ENCODE data around the gene MTTP. TPM values are rescaled to one million over a fixed set of nuclear protein-coding genes. Genes with fewer than 3 reads are reported as not detected.

MTTP gene
- polyA plus RNA-seq, 1 donor (not counting 4 experiments of a cell fraction or from before 2014, with no cell fraction given): 0.05 TPM

DNA sequence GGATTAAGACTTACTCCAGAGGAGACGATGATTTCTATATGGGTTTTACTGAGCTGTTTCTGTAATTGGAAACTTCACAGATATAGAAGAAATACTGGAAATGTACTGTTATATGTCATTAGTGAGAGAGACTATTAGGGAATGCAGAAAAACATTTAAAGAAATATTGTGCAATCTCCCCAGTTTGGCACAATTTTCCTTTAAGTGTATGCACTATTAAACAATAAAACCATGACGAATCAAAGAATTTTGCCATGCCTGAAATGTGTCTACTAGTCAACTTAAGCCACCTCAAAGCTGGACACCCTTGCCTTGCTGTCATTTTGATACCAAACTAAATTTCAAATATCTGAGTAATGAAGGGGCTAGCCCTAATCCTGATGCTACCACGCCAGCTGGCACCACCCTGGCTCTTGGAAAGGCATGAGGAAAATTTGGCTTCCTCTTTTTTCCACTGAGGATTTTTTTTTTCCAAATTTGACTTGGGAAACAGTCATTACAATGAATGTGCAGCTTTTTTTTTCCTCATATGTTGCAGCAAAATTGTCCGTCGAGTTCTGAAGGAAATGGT, 36.1 kb downstream of the MTTP start:
- no peak overlapping the region for H3K4me3 ChIP-seq (ENCODE audit: control insufficient read depth in 2 of 3, extremely low read depth in 1 of 3, insufficient read depth in 2 of 3, low read depth in 1 of 3, low read length in 3 of 3)
- no peak for DNase-seq (ENCODE audit: low read depth, low spot score)
- dilution Hi-C loops (cut with MboI; ENCODE audit: extremely low pct_ligation_motif_present, low sequenced_read_pairs): no loop called here

DNA sequence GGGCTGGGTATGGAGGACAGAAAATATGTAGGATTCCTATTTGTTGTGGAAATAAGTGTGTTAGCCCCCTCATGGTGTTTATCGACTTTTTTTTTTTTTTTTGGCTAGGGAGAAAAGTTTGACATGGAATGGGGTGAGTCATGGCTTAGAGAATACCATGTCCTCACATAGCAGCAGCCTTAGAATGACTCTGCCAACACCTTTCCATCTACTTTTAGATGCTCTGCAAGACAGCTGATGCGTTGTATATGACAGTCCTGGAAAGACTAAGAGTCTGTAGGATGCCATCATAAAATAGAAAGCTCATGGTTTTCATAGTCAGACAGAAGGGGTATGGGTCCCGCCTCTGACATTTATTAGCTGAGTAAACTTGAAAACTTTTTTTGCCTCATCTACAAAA, 37.7 kb downstream of the MTTP start:
- Histone ChIP-seq H3K27ac (ENCODE audit: control insufficient read depth, insufficient read depth, low read length) (no peak overlapping the region), H3K4me2 (ENCODE audit: control insufficient read depth, extremely low read depth, insufficient read depth, low read depth, low read length) (no peak overlapping the region), H3K4me3 (ENCODE audit: control insufficient read depth in 2 of 3, extremely low read depth in 1 of 3, insufficient read depth in 2 of 3, low read depth in 1 of 3, low read length in 3 of 3) (no peak overlapping the region), H3K9me1 (ENCODE audit: control insufficient read depth, extremely low read depth, insufficient read depth, low read length) (no peaks in the 10 kb centered on the region), H2AFZ (ENCODE audit: control insufficient read depth, low read length) (no peak overlapping the region), H4K20me1 (ENCODE audit: control insufficient read depth, extremely low read depth, insufficient read depth, low read length) (no peaks in the 10 kb centered on the region), H3K9ac (ENCODE audit: control insufficient read depth, extremely low read depth, insufficient read depth, low read length) (no peak overlapping the region), H3K4me1 (ENCODE audit: control insufficient read depth, extremely low read depth, insufficient read depth, low read length) (no peaks in the 10 kb centered on the region), H3K9me3 (ENCODE audit: control insufficient read depth, low read depth, low read length) (no peaks in the 10 kb centered on the region), H3K27me3 (ENCODE audit: control insufficient read depth, extremely low read depth, insufficient read depth, low read length) (no peaks in the 10 kb centered on the region), H3K36me3 (ENCODE audit: control insufficient read depth in 2 of 2, extremely low read depth in 1 of 2, insufficient read depth in 2 of 2, low read length in 2 of 2) (no peaks in the 10 kb centered on the region), H3K79me2 (ENCODE audit: control insufficient read depth, insufficient read depth, low read length) (no peaks in the 10 kb centered on the region)
- DNase-seq (ENCODE audit: low read depth, low spot score): no peak
- FAIRE-seq: no peak
- no peak for TF ChIP-seq EZH2 (IDR thresholded peaks at IDR 0.05; ENCODE audit: low read length)
- dilution Hi-C loops (cut with MboI; ENCODE audit: extremely low pct_ligation_motif_present, low sequenced_read_pairs): no loop called here

More for the DNA sequence above, 36.1 kb downstream of the MTTP start:
- no peak for TF ChIP-seq EZH2 (IDR thresholded peaks at IDR 0.05; ENCODE audit: low read length)
- TF ChIP-seq, protein P1, sequence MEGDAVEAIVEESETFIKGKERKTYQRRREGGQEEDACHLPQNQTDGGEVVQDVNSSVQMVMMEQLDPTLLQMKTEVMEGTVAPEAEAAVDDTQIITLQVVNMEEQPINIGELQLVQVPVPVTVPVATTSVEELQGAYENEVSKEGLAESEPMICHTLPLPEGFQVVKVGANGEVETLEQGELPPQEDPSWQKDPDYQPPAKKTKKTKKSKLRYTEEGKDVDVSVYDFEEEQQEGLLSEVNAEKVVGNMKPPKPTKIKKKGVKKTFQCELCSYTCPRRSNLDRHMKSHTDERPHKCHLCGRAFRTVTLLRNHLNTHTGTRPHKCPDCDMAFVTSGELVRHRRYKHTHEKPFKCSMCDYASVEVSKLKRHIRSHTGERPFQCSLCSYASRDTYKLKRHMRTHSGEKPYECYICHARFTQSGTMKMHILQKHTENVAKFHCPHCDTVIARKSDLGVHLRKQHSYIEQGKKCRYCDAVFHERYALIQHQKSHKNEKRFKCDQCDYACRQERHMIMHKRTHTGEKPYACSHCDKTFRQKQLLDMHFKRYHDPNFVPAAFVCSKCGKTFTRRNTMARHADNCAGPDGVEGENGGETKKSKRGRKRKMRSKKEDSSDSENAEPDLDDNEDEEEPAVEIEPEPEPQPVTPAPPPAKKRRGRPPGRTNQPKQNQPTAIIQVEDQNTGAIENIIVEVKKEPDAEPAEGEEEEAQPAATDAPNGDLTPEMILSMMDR (optimal IDR thresholded peaks at IDR 0.05 in 1 of 3, IDR thresholded peaks at IDR 0.05 in 1 of 3, conservative IDR thresholded peaks at IDR 0.05 in 1 of 3; ENCODE audit: extremely low read depth in 1 of 3, insufficient read depth in 2 of 3, low read length in 3 of 3): no peak
- Histone ChIP-seq H3K27ac (ENCODE audit: control insufficient read depth, insufficient read depth, low read length) (no peak overlapping the region), H3K4me1 (ENCODE audit: control insufficient read depth, extremely low read depth, insufficient read depth, low read length) (no peaks in the 10 kb centered on the region), H3K9me1 (ENCODE audit: control insufficient read depth, extremely low read depth, insufficient read depth, low read length) (no peaks in the 10 kb centered on the region), H4K20me1 (ENCODE audit: control insufficient read depth, extremely low read depth, insufficient read depth, low read length) (no peaks in the 10 kb centered on the region), H2AFZ (ENCODE audit: control insufficient read depth, low read length) (no peak overlapping the region), H3K79me2 (ENCODE audit: control insufficient read depth, insufficient read depth, low read length) (no peaks in the 10 kb centered on the region), H3K4me2 (ENCODE audit: control insufficient read depth, extremely low read depth, insufficient read depth, low read depth, low read length) (no peak overlapping the region), H3K27me3 (ENCODE audit: control insufficient read depth, extremely low read depth, insufficient read depth, low read length) (no peaks in the 10 kb centered on the region), H3K9me3 (ENCODE audit: control insufficient read depth, low read depth, low read length) (no peaks in the 10 kb centered on the region), H3K9ac (ENCODE audit: control insufficient read depth, extremely low read depth, insufficient read depth, low read length) (no peak overlapping the region), H3K36me3 (ENCODE audit: control insufficient read depth in 2 of 2, extremely low read depth in 1 of 2, insufficient read depth in 2 of 2, low read length in 2 of 2) (no peaks in the 10 kb centered on the region)
- no peak for FAIRE-seq

DNA sequence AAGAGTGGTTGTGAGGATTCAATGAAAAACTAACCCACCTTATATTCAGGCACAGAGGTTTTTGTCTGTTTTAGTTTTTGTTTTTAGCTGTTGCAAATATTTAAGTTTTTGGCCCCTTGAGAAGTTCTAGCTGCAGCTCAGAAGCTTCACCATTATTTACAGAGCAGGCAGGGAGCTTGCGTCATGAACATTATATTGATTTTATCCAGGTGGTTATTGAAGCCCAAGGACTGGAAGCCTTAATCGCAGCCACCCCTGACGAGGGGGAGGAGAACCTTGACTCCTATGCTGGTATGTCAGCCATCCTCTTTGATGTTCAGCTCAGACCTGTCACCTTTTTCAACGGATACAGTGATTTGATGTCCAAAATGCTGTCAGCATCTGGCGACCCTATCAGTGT, 38.1 kb downstream of the MTTP start:
- H3K4me3 ChIP-seq (ENCODE audit: control insufficient read depth in 2 of 3, extremely low read depth in 1 of 3, insufficient read depth in 2 of 3, low read depth in 1 of 3, low read length in 3 of 3): no peak overlapping the region
- no peaks in the 10 kb centered on the region for H3K9me3 ChIP-seq (ENCODE audit: control insufficient read depth, low read depth, low read length)
- dilution Hi-C loops (cut with MboI; ENCODE audit: extremely low pct_ligation_motif_present, low sequenced_read_pairs): no loop called here
- no peak overlapping the region for H3K27ac ChIP-seq (ENCODE audit: control insufficient read depth, insufficient read depth, low read length)
- no peak overlapping the region for H3K4me2 ChIP-seq (ENCODE audit: control insufficient read depth, extremely low read depth, insufficient read depth, low read depth, low read length)
- DNase-seq (ENCODE audit: low read depth, low spot score) (no peak), FAIRE-seq (no peak)
- H3K79me2 ChIP-seq (ENCODE audit: control insufficient read depth, insufficient read depth, low read length): no peaks in the 10 kb centered on the region
- no peak overlapping the region for H3K9ac ChIP-seq (ENCODE audit: control insufficient read depth, extremely low read depth, insufficient read depth, low read length)
- H3K4me1 ChIP-seq (ENCODE audit: control insufficient read depth, extremely low read depth, insufficient read depth, low read length): no peaks in the 10 kb centered on the region
- H4K20me1 ChIP-seq (ENCODE audit: control insufficient read depth, extremely low read depth, insufficient read depth, low read length): no peaks in the 10 kb centered on the region
- no peaks in the 10 kb centered on the region for H3K9me1 ChIP-seq (ENCODE audit: control insufficient read depth, extremely low read depth, insufficient read depth, low read length)
- TF ChIP-seq EZH2 (IDR thresholded peaks at IDR 0.05; ENCODE audit: low read length): no peak
- TF ChIP-seq, protein P1 (optimal IDR thresholded peaks at IDR 0.05 in 1 of 3, IDR thresholded peaks at IDR 0.05 in 1 of 3, conservative IDR thresholded peaks at IDR 0.05 in 1 of 3; ENCODE audit: extremely low read depth in 1 of 3, insufficient read depth in 2 of 3, low read length in 3 of 3): no peak
- H2AFZ ChIP-seq (ENCODE audit: control insufficient read depth, low read length): no peak overlapping the region
- no peaks in the 10 kb centered on the region for H3K27me3 ChIP-seq (ENCODE audit: control insufficient read depth, extremely low read depth, insufficient read depth, low read length)
- no peaks in the 10 kb centered on the region for H3K36me3 ChIP-seq (ENCODE audit: control insufficient read depth in 2 of 2, extremely low read depth in 1 of 2, insufficient read depth in 2 of 2, low read length in 2 of 2)

Data from keratinocyte (primary cell).